Body of pancreas (tissue), 4 donors: ENCODE results near the gene LAMA5. TPM values are rescaled to one million over a fixed set of nuclear protein-coding genes. Genes with fewer than 3 reads are reported as not detected.

ENCODE experiments used
- ATAC-seq: fragments of 150-250 bp; one replicate; pipeline ENCODE4 v1.9.1; 2016
- DNase-seq, 4 donors: peaks; one replicate each; pipeline ENCODE4 v3.0.0-alpha.2; 2019
- H3K27ac ChIP-seq, 4 donors: fragments of 200-600 bp; sonication (generic); 1 replicate in 3 of 4; 2 replicates in 1 of 4; pipeline versions ENCODE4 v1.5.1 to v1.6.1; 2016 to 2019; ENCODE audit warnings: mild to moderate bottlenecking in 1 of 4, mixed read lengths in 1 of 4, moderate library complexity in 1 of 4
- H3K27me3 ChIP-seq, 2 donors: fragments of 200-600 bp; sonication (generic); one replicate each; pipeline ENCODE4 v1.6.0; 2016; ENCODE audit warnings: mild to moderate bottlenecking in 1 of 2
- H3K36me3 ChIP-seq, 2 donors: fragments of 200-600 bp; sonication (generic); replicated peaks in 1 of 2; 2 replicates each; pipeline ENCODE4 v1.5.1; 2016; ENCODE audit warnings: low read depth in 2 of 2; ENCODE audit not compliant: insufficient read depth in 1 of 2
- H3K4me1 ChIP-seq: fragments of 200-600 bp; sonication (generic); one replicate; pipeline ENCODE4 v1.6.0; 2016
- H3K4me3 ChIP-seq, 2 donors: fragments of 200-600 bp; sonication (generic); 1 replicate in 1 of 2; 2 replicates in 1 of 2; pipeline ENCODE4 v1.5.1; 2016 to 2019
- H3K9me3 ChIP-seq, 3 donors: fragments of 200-600 bp; sonication (generic); 1 replicate in 2 of 3; 2 replicates in 1 of 3; pipeline ENCODE4 v1.5.1; 2016
- CTCF ChIP-seq, 7 experiments: fragments of 450-650 bp in 4 of 7; fragments of 200-600 bp in 3 of 7; sonication (generic) in 3 of 7; IDR thresholded peaks; one replicate each; pipeline ENCODE4 v1.5.1; 2016 to 2019; ENCODE audit warnings: antibody characterized with exemption in 7 of 7
- POLR2A ChIP-seq, 3 donors: fragments of 450-650 bp; IDR thresholded peaks; one replicate each; pipeline ENCODE4 v1.6.1; 2016; ENCODE audit warnings: antibody characterized with exemption in 3 of 3, mild to moderate bottlenecking in 2 of 3
- WGBS, 2 donors: methylation state at CpG; one replicate each; pipeline ENCODE4 v1.1.5; 2017; 5-methylcytosine and 5-hydroxymethylcytosine counted together
- intact Hi-C: fragments of 100-400 bp; cut with DNase I; formaldehyde crosslinking; loops from one replicate; pipeline ENCODE4 v1.15.1; 2023
- total RNA-seq, 2 donors: library from RNA; depleted of rRNA; stranded (reverse); fragments of >200 nt; gene quantifications; one replicate each; pipeline ENCODE4 v1.1.0, GENCODE V29; 2016

LAMA5 gene
- total RNA-seq, 2 donors from 2014 or later = 115 to 185 TPM

- Histone ChIP-seq H3K4me3 (no peak overlapping the region), H3K9me3 (no peaks in the 10 kb centered on the region), H3K27ac (no peak overlapping the region), H3K27me3 (no peaks in the 10 kb centered on the region), H3K4me1 (peaks cover 24% of the 10 kb centered on the region), H3K36me3 (peaks cover 0 to 3% of the 10 kb centered on the region in 2 donors)
- WGBS, 2 donors = 92 to 94% methylated on average over 48 to 60 of the region's 60 CpGs
- ATAC-seq = no peak
- TF ChIP-seq POLR2A (IDR thresholded peaks at IDR 0.05) = no peak
- no peak for DNase-seq
- intact Hi-C loops = no loop called here
Measured at GRCh38 chr20:62351469-62352401, 15.4 kb downstream of the LAMA5 start.

GRCh38 chr20:62350629-62351422 lies 16.3 kb downstream of the LAMA5 start:
- no peak for ATAC-seq
- no peak for TF ChIP-seq POLR2A (IDR thresholded peaks at IDR 0.05)
- TF ChIP-seq CTCF (IDR thresholded peaks at IDR 0.05) = no peak
- no peak for DNase-seq
- no peaks in the 10 kb centered on the region for H3K9me3 ChIP-seq
- WGBS, 2 donors = 85 to 87% methylated on average over 12 to 21 of the region's 23 CpGs
- H3K36me3 ChIP-seq = peaks cover 3 to 8% of the 10 kb centered on the region in 2 donors
- no peaks in the 10 kb centered on the region for H3K27me3 ChIP-seq
- peaks cover 15% of the 10 kb centered on the region for H3K4me1 ChIP-seq
- no peak overlapping the region for H3K27ac ChIP-seq
- intact Hi-C loops = no loop called here
- H3K4me3 ChIP-seq = no peak overlapping the region

GRCh38 chr20:62350098-62350628 lies 16.9 kb downstream of the LAMA5 start:
- no peak for ATAC-seq
- Histone ChIP-seq H3K4me1 (peaks cover 9% of the 10 kb centered on the region), H3K27me3 (no peaks in the 10 kb centered on the region), H3K27ac (no peak overlapping the region), H3K9me3 (no peaks in the 10 kb centered on the region), H3K36me3 (peaks cover 3 to 8% of the 10 kb centered on the region in 2 donors), H3K4me3 (no peak overlapping the region)
- intact Hi-C loops = no loop called here
- WGBS, 2 donors = 82 to 83% methylated on average over 5 to 16 of the region's 16 CpGs
- no peak for TF ChIP-seq POLR2A (IDR thresholded peaks at IDR 0.05)
- TF ChIP-seq CTCF (IDR thresholded peaks at IDR 0.05) = no peak
- DNase-seq = no peak

GRCh38 chr20:62349556-62350097 lies 17.5 kb downstream of the LAMA5 start:
- no peak for DNase-seq
- Histone ChIP-seq H3K36me3 (peaks cover 3 to 8% of the 10 kb centered on the region in 2 donors), H3K4me1 (peaks cover 3% of the 10 kb centered on the region), H3K27ac (no peak overlapping the region), H3K4me3 (no peak overlapping the region), H3K9me3 (no peaks in the 10 kb centered on the region), H3K27me3 (no peaks in the 10 kb centered on the region)
- ATAC-seq = no peak
- WGBS, 2 donors = 55 to 65% methylated on average over 5 to 6 of the region's 7 CpGs
- TF ChIP-seq POLR2A (IDR thresholded peaks at IDR 0.05) (no peak), CTCF (IDR thresholded peaks at IDR 0.05) (no peak)
- intact Hi-C loops = no loop called here

GRCh38 chr20:62348604-62349003 lies 18.5 kb downstream of the LAMA5 start:
- Histone ChIP-seq H3K27me3 (no peaks in the 10 kb centered on the region), H3K4me3 (no peak overlapping the region), H3K4me1 (no peaks in the 10 kb centered on the region), H3K27ac (no peak overlapping the region), H3K36me3 (peaks cover 3 to 8% of the 10 kb centered on the region in 2 donors), H3K9me3 (no peaks in the 10 kb centered on the region)
- TF ChIP-seq POLR2A (IDR thresholded peaks at IDR 0.05) (no peak), CTCF (IDR thresholded peaks at IDR 0.05) (no peak)
- ATAC-seq = no peak
- WGBS, 2 donors = 96 to 100% methylated on average over 1 of the region's 1 CpG
- intact Hi-C loops = no loop called here
- no peak for DNase-seq
